IPS-NIHi7 (cell line): Measurements from ENCODE around the gene OR52E1.
"Not testable (repeated sequence)": the region's sequence is repeated elsewhere in the genome, so short reads cannot be mapped to it uniquely, and the experiment has no call there.

Experiments
- DNase-seq: peaks from one replicate; pipeline ENCODE4 v3.0.0; 2012; ENCODE audit warnings: mixed read lengths; ENCODE audit errors: extremely low spot score

Gene OR52E1

GRCh38 chr11:5069272-5069671 is at the start of gene OR52E1:
Gene OR52E1 (plus strand): TSS chr11:5069572.
- DNase-seq, result no peak

GRCh38 chr11:5021996-5022395 is 47.4 kb upstream of the OR52E1 start:
- DNase-seq, result no peak

GRCh38 chr11:5036669-5037068 is 32.7 kb upstream of the OR52E1 start:
- DNase-seq, result no peak

- DNase-seq, result no peak
These were observed 31.4 kb upstream of the OR52E1 start for GRCh38 chr11:5037926-5038325.

- DNase-seq, result no peak
These were observed 31.0 kb upstream of the OR52E1 start for GRCh38 chr11:5038341-5038740.

- no peak for DNase-seq
These were observed 28.5 kb upstream of the OR52E1 start for GRCh38 chr11:5040876-5041275.

GRCh38 chr11:5042091-5042490 is 27.3 kb upstream of the OR52E1 start:
- no peak for DNase-seq

GRCh38 chr11:5043380-5043779 is 26.0 kb upstream of the OR52E1 start:
- no peak for DNase-seq

- no peak for DNase-seq
These were observed 23.1 kb upstream of the OR52E1 start, which contains the start of gene OR52J3 for GRCh38 chr11:5046226-5046625. Gene OR52J3 (plus strand): TSS chr11:5046526. CDS start chr11:5046526, 0 bp downstream.

GRCh38 chr11:5046754-5047330 is 22.5 kb upstream of the OR52E1 start:
- DNase-seq, result no peak

- not testable (repeated sequence) for DNase-seq
These were observed 10.7 kb upstream of the OR52E1 start for GRCh38 chr11:5058679-5059078.

- no peak for DNase-seq
These were observed 10.0 kb upstream of the OR52E1 start, which contains the start of gene OR52E2 for GRCh38 chr11:5059391-5059790. Gene OR52E2 (minus strand): TSS chr11:5059627. CDS start chr11:5059627, 0 bp downstream.

GRCh38 chr11:5065027-5065426 is 4.3 kb upstream of the OR52E1 start:
- DNase-seq, result no peak

- peak; percentile 32 for DNase-seq
These were observed 2.4 kb downstream of the OR52E1 start for GRCh38 chr11:5071799-5072198.

GRCh38 chr11:5081405-5081804 is 12.0 kb downstream of the OR52E1 start:
- DNase-seq, result no peak

GRCh38 chr11:5083602-5084001 is 14.2 kb downstream of the OR52E1 start:
- DNase-seq, result no peak

GRCh38 chr11:5088556-5088955 is 19.2 kb downstream of the OR52E1 start:
- no peak for DNase-seq

- DNase-seq, result no peak
These were observed 21.3 kb downstream of the OR52E1 start for GRCh38 chr11:5090668-5091067.

GRCh38 chr11:5092821-5093585 is 23.6 kb downstream of the OR52E1 start:
- DNase-seq, result no peak

GRCh38 chr11:5096011-5096410 is 26.6 kb downstream of the OR52E1 start:
- no peak for DNase-seq

- no peak for DNase-seq
These were observed 32.9 kb downstream of the OR52E1 start for GRCh38 chr11:5102246-5102645.

GRCh38 chr11:5103066-5103465 is 33.7 kb downstream of the OR52E1 start:
- DNase-seq, result no peak

- DNase-seq, result no peak
These were observed 37.9 kb downstream of the OR52E1 start for GRCh38 chr11:5107285-5107684.
